Nephron progenitor cell (in vitro differentiated cells): ENCODE data around the gene FIBCD1.

Experiments used
- DNase-seq: peaks from one replicate; pipeline ENCODE4 v3.0.0; 2021
- H3K27ac Mint-ChIP-seq: 2 replicates; pipeline ENCODE4 v1.8.0; 2021; ENCODE audit warnings: mild to moderate bottlenecking, moderate library complexity, mixed read lengths
- H3K27me3 Mint-ChIP-seq: 2 replicates; pipeline ENCODE4 v1.8.0; 2021; ENCODE audit warnings: mild to moderate bottlenecking, low read depth, mixed read lengths; ENCODE audit not compliant: poor library complexity
- H3K36me3 Mint-ChIP-seq: 2 replicates; pipeline ENCODE4 v1.8.0; 2021; ENCODE audit warnings: low read depth, mixed read lengths
- H3K4me1 Mint-ChIP-seq: 2 replicates; pipeline ENCODE4 v1.8.0; 2021; ENCODE audit warnings: mixed read lengths
- H3K4me3 Mint-ChIP-seq: 2 replicates; pipeline ENCODE4 v1.8.0; 2021; ENCODE audit warnings: mild to moderate bottlenecking, moderate library complexity, mixed read lengths
- H3K9me3 Mint-ChIP-seq: 2 replicates; pipeline ENCODE4 v1.8.0; 2021; ENCODE audit warnings: mild to moderate bottlenecking, moderate library complexity, mixed read lengths
- TF ChIP-seq, protein P1 (sequence below): fragments of 200-600 bp; sonication (generic); IDR thresholded peaks from 2 replicates; pipeline ENCODE4 v1.5.0; 2021; ENCODE audit warnings: antibody characterized with exemption

FIBCD1 gene

DNA sequence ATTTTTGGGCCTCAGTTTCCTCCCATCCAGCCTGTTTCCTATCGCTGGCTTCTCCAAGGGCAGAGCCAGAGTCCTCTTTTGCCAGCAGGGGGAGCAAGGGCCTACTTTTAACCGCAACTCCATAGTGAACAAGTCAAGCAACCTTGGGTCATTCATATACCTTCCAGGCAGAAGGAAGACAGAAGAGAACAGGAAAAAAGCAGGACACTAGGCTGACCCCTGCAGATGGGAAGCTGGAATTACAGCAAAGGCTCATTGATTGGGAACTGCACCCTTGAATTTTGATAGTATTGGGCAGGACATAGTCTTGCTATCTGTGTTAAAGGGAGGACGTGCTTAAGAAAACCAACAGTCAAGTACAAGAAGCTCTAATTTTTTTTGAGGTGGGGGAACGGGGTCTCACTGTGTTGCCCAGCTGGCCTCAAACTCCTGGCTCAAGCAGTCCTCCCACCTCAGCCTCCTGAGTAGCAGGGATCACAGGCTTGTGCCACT is 72.5 kb downstream of the FIBCD1 start:
- Mint-ChIP-seq H3K27ac (peak overlapping the region; percentile 36), H3K36me3 (peaks cover 65% of the 10 kb centered on the region), H3K27me3 (peaks cover 8% of the 10 kb centered on the region), H3K4me1 (peaks cover 53% of the 10 kb centered on the region), H3K9me3 (no peaks in the 10 kb centered on the region), H3K4me3 (no peak overlapping the region)
- peak; percentile 81 for DNase-seq
- TF ChIP-seq, protein P1, sequence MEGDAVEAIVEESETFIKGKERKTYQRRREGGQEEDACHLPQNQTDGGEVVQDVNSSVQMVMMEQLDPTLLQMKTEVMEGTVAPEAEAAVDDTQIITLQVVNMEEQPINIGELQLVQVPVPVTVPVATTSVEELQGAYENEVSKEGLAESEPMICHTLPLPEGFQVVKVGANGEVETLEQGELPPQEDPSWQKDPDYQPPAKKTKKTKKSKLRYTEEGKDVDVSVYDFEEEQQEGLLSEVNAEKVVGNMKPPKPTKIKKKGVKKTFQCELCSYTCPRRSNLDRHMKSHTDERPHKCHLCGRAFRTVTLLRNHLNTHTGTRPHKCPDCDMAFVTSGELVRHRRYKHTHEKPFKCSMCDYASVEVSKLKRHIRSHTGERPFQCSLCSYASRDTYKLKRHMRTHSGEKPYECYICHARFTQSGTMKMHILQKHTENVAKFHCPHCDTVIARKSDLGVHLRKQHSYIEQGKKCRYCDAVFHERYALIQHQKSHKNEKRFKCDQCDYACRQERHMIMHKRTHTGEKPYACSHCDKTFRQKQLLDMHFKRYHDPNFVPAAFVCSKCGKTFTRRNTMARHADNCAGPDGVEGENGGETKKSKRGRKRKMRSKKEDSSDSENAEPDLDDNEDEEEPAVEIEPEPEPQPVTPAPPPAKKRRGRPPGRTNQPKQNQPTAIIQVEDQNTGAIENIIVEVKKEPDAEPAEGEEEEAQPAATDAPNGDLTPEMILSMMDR, result peak; percentile 92

DNA sequence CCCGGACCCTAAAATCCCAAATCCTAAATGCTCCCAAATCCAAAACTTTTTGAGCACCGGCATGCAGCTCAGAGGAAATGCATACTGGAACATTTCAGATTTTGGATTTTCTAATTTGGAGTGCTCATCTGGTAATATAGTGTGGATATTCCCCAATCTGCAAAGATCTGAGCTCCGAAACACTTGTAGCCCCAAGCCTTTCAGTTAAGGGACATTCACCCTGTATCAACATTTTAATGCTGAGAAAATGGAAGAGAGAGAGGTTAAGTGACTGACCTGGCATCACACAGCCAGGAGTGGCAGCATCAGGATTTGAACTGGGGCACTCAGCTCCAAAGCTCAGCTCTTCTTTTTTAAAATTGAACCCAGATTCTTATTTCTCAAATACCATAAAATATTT is 73.1 kb downstream of the FIBCD1 start:
- DNase-seq, result no peak
- no peak overlapping the region for H3K4me3 Mint-ChIP-seq
- H3K36me3 Mint-ChIP-seq, result peaks cover 63% of the 10 kb centered on the region
- peaks cover 54% of the 10 kb centered on the region for H3K4me1 Mint-ChIP-seq
- peaks cover 8% of the 10 kb centered on the region for H3K27me3 Mint-ChIP-seq
- no peaks in the 10 kb centered on the region for H3K9me3 Mint-ChIP-seq
- no peak overlapping the region for H3K27ac Mint-ChIP-seq
- TF ChIP-seq, protein P1, result no peak

DNA sequence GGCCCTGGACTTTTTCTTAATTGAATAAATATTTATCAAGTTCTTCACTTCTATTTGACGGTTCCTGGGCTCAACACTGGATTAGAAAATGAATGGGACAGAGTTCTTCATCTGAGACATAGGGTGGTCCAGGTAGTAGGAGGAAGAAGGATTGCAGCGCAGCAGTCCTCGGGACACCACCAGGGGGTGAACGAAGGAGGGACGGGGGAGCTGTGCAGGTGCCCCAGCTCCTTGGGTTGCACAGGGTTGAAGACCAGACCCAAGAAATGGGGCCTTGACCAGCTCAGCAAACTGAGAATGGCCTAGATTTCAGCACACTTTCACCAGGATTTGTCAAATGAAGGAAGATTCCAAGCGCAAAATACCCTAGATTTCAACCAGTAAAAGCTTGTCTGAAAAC is 74.5 kb downstream of the FIBCD1 start:
- no peak for DNase-seq
- H3K36me3 Mint-ChIP-seq, result peaks cover 74% of the 10 kb centered on the region
- H3K27me3 Mint-ChIP-seq, result peaks cover 8% of the 10 kb centered on the region
- no peak overlapping the region for H3K4me3 Mint-ChIP-seq
- H3K27ac Mint-ChIP-seq, result no peak overlapping the region
- TF ChIP-seq, protein P1, result no peak
- H3K4me1 Mint-ChIP-seq, result peaks cover 55% of the 10 kb centered on the region
- H3K9me3 Mint-ChIP-seq, result no peaks in the 10 kb centered on the region

DNA sequence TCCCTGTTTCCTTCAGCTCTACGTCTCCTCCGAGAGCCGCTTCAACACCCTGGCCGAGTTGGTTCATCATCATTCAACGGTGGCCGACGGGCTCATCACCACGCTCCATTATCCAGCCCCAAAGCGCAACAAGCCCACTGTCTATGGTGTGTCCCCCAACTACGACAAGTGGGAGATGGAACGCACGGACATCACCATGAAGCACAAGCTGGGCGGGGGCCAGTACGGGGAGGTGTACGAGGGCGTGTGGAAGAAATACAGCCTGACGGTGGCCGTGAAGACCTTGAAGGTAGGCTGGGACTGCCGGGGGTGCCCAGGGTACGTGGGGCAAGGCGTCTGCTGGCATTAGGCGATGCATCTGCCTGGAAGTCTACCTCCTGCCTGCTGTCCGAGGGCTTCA is 76.3 kb downstream of the FIBCD1 start:
- TF ChIP-seq, protein P1, result no peak
- peak overlapping the region; percentile 93 for H3K27ac Mint-ChIP-seq
- H3K4me3 Mint-ChIP-seq, result no peak overlapping the region
- peaks cover 3% of the 10 kb centered on the region for H3K27me3 Mint-ChIP-seq
- H3K9me3 Mint-ChIP-seq, result no peaks in the 10 kb centered on the region
- DNase-seq, result no peak
- peaks cover 68% of the 10 kb centered on the region for H3K36me3 Mint-ChIP-seq
- H3K4me1 Mint-ChIP-seq, result peaks cover 63% of the 10 kb centered on the region

DNA sequence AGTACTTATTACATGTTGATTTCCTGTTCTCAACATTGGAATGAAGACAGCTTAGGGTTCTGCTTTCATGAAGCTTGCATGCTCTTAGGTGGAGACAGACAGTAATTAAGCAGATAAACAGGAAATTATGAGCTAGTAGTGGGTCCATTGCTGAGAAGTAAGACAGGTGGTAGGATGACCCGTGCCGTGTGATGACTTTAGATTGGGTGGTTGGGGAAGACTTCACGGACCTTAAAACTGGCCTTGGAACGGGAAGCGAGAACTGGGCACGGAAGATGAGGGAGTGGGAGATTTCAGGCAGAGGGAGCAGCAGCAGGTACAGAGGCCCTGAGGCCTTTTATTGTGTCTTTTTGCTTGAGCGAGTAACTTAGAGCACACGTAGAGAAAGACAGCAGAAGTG is 76.8 kb downstream of the FIBCD1 start:
- Mint-ChIP-seq H3K36me3 (peaks cover 68% of the 10 kb centered on the region), H3K4me3 (no peak overlapping the region), H3K27me3 (peaks cover 3% of the 10 kb centered on the region), H3K4me1 (peaks cover 68% of the 10 kb centered on the region), H3K27ac (peak overlapping the region; percentile 93), H3K9me3 (no peaks in the 10 kb centered on the region)
- DNase-seq, result no peak
- TF ChIP-seq, protein P1, result no peak

DNA sequence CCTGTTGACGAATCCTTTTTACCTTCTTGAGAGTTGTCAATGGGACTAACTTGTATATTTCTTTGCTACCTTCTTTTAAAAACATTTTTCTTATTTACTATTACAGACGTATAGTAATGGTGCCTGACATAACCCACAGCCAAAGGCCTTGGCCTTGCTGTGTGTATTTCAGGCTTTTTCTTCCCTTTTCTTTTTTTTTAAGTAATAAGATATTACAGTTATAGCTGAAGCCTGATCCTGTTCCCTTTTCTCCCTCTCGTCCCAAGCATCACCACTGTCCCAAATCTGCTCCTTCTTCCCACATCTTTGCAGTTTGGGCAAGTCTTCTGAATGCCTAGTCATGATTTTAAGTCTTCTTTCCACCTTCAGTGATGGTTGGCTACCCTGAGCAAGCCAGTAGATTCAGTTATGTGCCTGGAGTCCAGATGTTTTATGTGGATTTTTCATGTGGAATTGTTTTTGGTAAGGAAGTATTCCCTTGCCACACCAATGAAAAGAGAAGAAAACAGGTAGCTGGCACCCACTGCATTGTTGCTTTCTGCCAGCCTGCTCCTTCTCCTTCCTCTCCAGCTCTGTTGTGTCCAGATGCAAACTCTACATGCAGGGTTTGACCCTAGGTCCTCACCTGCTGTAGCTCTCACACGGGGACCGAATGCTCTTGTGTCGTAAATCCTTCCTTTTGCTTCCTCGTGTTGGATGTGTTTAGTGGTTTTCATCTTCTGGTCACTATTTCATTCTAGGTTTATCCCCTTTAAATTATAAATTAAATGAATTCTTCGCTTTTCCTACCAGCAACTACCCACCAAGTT is 77.5 kb downstream of the FIBCD1 start:
- Mint-ChIP-seq H3K36me3 (peaks cover 69% of the 10 kb centered on the region), H3K27me3 (peaks cover 3% of the 10 kb centered on the region), H3K4me1 (peaks cover 67% of the 10 kb centered on the region), H3K27ac (peak overlapping the region; percentile 93), H3K4me3 (no peak overlapping the region), H3K9me3 (no peaks in the 10 kb centered on the region)
- DNase-seq, result no peak
- TF ChIP-seq, protein P1, result no peak
